ENCODE data around the gene DNAAF5. TPM values are rescaled to one million over a fixed set of nuclear protein-coding genes. Genes with fewer than 3 reads are reported as not detected.

Gene DNAAF5
- total and polyA plus RNA-seq, 9 of the 15 experiments (the other 6 are each of a cell fraction or from before 2014, with no cell fraction given): 3.1 to 69.7 (median 19.1) TPM

DNA sequence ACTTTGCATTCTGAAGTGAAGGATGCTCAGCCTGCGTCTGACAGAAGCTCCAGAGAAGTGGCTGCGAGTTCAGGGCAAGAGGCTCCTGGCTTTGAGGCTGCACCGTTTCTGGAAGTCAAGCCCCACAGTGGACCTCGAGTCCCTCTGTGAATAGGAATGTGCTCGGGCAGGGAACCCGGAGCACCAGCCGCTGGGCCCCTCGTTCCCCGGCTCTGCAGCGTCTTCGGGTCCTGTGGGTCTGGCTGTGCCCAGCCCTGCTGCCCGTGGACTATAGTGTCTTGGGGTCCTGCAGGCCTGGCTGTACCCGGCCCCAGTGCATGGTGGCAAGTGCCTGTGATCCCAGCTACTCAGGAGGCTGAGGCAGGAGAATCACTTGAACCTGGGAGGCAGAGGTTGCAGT lies 45.9 kb downstream of the DNAAF5 start (continued):
- TF ChIP-seq, protein P1, sequence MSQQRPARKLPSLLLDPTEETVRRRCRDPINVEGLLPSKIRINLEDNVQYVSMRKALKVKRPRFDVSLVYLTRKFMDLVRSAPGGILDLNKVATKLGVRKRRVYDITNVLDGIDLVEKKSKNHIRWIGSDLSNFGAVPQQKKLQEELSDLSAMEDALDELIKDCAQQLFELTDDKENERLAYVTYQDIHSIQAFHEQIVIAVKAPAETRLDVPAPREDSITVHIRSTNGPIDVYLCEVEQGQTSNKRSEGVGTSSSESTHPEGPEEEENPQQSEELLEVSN (IDR thresholded peaks at IDR 0.05; ENCODE audit: borderline replicate concordance in 1 of 2, extremely low read depth in 1 of 2, insufficient read depth in 1 of 2, insufficient read length in 1 of 2, low read depth in 1 of 2, low read length in 1 of 2, poor library complexity in 1 of 2, severe bottlenecking in 1 of 2): no peak
- TF ChIP-seq ZFPM2 (CRISPR knock-in tag; IDR thresholded peaks at IDR 0.05) (no peak), ASH1L (IDR thresholded peaks at IDR 0.05; ENCODE audit: borderline replicate concordance, low read depth, partially characterized antibody) (no peak), HLTF (IDR thresholded peaks at IDR 0.05) (no peak), ZC3H4 (CRISPR knock-in tag; IDR thresholded peaks at IDR 0.05; ENCODE audit: borderline replicate concordance) (no peak)
- TF ChIP-seq, protein P2, sequence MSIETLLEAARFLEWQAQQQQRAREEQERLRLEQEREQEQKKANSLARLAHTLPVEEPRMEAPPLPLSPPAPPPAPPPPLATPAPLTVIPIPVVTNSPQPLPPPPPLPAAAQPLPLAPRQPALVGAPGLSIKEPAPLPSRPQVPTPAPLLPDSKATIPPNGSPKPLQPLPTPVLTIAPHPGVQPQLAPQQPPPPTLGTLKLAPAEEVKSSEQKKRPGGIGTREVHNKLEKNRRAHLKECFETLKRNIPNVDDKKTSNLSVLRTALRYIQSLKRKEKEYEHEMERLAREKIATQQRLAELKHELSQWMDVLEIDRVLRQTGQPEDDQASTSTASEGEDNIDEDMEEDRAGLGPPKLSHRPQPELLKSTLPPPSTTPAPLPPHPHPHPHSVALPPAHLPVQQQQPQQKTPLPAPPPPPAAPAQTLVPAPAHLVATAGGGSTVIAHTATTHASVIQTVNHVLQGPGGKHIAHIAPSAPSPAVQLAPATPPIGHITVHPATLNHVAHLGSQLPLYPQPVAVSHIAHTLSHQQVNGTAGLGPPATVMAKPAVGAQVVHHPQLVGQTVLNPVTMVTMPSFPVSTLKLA (conservative IDR thresholded peaks at IDR 0.05): no peak

All from K562 (cell line).